Activated CD4-positive, alpha-beta memory T cell treated with anti-CD3 and anti-CD28 coated beads for 36 hours (primary cell): Measurements from ENCODE around the gene LTB4R. TPM values are rescaled to one million over a fixed set of nuclear protein-coding genes. Genes with fewer than 3 reads are reported as not detected.

Experiments
- CTCF ChIA-PET: fragments of 350-600 bp; sonication (Branson Sonifier 250); formaldehyde crosslinking; loops from one replicate; lab custom pipeline; 2021; ENCODE audit warnings: antibody characterized with exemption, inconsistent platforms; lab: Charles Lee
- POLR2A ChIA-PET: fragments of 350-600 bp; sonication (Branson Sonifier 250); formaldehyde crosslinking; loops from one replicate; lab custom pipeline; 2021; ENCODE audit warnings: antibody characterized with exemption; lab: Charles Lee
- DNase-seq: peaks from one replicate; pipeline ENCODE4 v3.0.0-alpha.2; 2020
- H3K27ac Mint-ChIP-seq: one replicate; pipeline ENCODE4 v1.8.0; 2021; ENCODE audit warnings: mixed read lengths
- H3K27me3 Mint-ChIP-seq: one replicate; pipeline ENCODE4 v1.8.0; 2021; ENCODE audit warnings: mixed read lengths
- H3K36me3 Mint-ChIP-seq: one replicate; pipeline ENCODE4 v1.8.0; 2021; ENCODE audit warnings: mixed read lengths
- H3K4me1 Mint-ChIP-seq: one replicate; pipeline ENCODE4 v1.8.0; 2021; ENCODE audit warnings: low read depth, mixed read lengths
- H3K4me3 Mint-ChIP-seq: one replicate; pipeline ENCODE4 v1.8.0; 2021; ENCODE audit warnings: mild to moderate bottlenecking, mixed read lengths
- H3K9me3 Mint-ChIP-seq: one replicate; pipeline ENCODE4 v1.8.0; 2021; ENCODE audit warnings: mixed read lengths
- intact Hi-C: fragments of 100-400 bp; cut with micrococcal nuclease; formaldehyde crosslinking; loops from one replicate; pipeline ENCODE4 v1.15.1; 2023
- total RNA-seq, 2 experiments: library from RNA; stranded (reverse); gene quantifications; one replicate each; pipeline ENCODE4 v1.2.3, GENCODE V29; 2021

Gene LTB4R
- total RNA-seq, 2 experiments from 2014 or later = 15.4 to 16.7 TPM

DNA sequence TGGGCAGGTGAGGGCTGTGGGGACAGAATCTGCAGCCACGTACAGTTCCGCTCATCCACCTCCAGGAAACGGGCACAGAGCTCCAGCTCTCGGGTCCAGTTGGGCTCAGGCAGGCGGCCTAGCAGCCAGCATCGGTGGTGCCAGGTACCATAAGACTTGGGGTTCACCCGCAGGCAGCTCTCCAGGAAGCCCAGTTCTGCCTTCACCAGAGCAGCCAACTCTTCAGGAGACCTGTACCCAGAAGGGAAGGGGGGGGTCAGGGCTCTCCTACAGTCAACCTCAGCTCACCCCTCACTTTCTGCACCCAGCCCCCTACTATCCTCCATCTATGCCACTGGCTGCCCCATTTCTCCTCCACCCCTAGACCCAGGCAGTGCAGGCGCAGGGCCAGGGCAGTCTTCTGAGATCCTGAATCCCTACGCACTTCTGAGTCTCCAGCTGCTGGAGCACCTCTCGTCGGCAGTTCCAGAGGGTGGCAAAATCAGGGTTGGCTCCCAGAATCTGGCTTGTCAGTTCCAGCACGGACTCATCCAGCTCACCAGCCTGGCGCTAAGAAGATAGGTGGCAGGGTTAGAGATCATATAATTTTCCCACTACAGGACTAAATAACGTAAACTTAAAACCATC lies 41.3 kb upstream of the LTB4R start:
- no peak for DNase-seq
- Mint-ChIP-seq H3K27me3 (no peaks in the 10 kb centered on the region), H3K9me3 (no peaks in the 10 kb centered on the region), H3K27ac (no peak overlapping the region), H3K36me3 (peaks cover 9% of the 10 kb centered on the region), H3K4me3 (peak overlapping the region; percentile 84), H3K4me1 (peaks cover 35% of the 10 kb centered on the region)
- intact Hi-C loops = loop anchor here (2.0 to 10.0 kb wide), 2 partner anchors 63 to 215 kb away; partner anchors contain the start of gene CARMIL3
- CTCF ChIA-PET = interaction anchor here (0.9 to 4.8 kb wide), 17 partner anchors 13 to 167 kb away, joined by 3 to 45 read pairs (median 11); partner anchors contain the start of genes CIDEB, DHRS1, IRF9 and LTB4R
- POLR2A ChIA-PET = interaction anchor here (0.6 to 2.9 kb wide), 9 partner anchors 10 to 56 kb away, joined by 3 to 19 read pairs (median 8); partner anchors contain the start of genes CHMP4A, CIDEB, DHRS1 and NOP9

GRCh38 chr14:24270537-24271133 lies 40.7 kb upstream of the LTB4R start:
- Mint-ChIP-seq H3K9me3 (no peaks in the 10 kb centered on the region), H3K27me3 (no peaks in the 10 kb centered on the region), H3K4me1 (peaks cover 41% of the 10 kb centered on the region), H3K36me3 (peaks cover 9% of the 10 kb centered on the region), H3K27ac (peak overlapping the region; percentile 93), H3K4me3 (peak overlapping the region; percentile 84)
- DNase-seq = no peak
- intact Hi-C loops = loop anchor here (1.0 to 10.0 kb wide), 7 partner anchors 28 to 216 kb away; partner anchors contain the start of genes CARMIL3, DHRS1, GMPR2 and LTB4R
- CTCF ChIA-PET = interaction anchor here (0.6 to 4.8 kb wide), 20 partner anchors 9 to 1093 kb away, joined by 3 to 45 read pairs (median 8); partner anchors contain the start of genes CIDEB, DHRS1, IRF9 and LTB4R
- POLR2A ChIA-PET = interaction anchor here (0.5 to 2.9 kb wide), 16 partner anchors 9 to 159 kb away, joined by 3 to 19 read pairs (median 4); partner anchors contain the start of genes CBLN3, CHMP4A, CIDEB and DHRS1

DNA sequence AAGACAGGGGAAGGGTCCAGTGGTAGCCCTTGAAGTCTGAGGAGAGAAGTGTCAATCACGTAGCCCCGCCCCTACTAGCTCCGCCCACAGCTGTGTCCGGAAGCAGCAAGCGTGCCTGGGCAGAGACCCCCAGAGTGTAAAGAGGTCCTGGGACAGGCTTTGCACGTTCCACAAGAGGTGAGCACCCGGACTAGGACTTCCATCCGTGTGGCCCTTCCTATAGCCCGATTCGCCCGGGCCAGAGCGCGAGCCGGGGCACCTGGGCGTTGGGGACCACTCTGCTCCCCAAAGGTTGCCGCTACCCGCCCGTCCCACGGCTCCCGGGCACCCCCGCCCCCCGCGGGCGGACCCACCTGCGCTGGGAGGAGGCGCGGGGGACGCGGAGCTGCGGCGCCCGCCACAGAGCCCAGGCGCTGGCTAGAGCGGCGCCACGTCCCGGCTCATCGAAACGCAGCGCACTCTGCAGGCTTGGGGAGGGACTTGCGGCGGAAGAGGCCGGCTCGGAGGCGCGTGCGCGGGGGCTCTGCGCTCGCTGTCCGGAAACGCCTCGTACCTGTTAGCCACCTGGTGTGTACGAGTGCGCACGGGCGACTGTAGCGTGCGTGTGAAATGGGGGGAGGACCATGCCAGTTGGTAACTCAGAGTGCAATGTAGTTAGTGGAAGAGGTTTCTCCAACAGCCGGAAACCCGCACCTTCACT lies 40.0 kb upstream of the LTB4R start, which contains the start of gene RABGGTA:
RABGGTA (minus strand) TSS at position 464 of the 700 bp plus-strand sequence. CDS start 482 bp downstream, outside the sequence.
- DNase-seq = peak; percentile 93
- Mint-ChIP-seq H3K4me1 (peaks cover 42% of the 10 kb centered on the region), H3K36me3 (peaks cover 9% of the 10 kb centered on the region), H3K27me3 (no peaks in the 10 kb centered on the region), H3K4me3 (peak within 1 kb of the TSS; percentile 84), H3K27ac (peak within 1 kb of the TSS; percentile 94), H3K9me3 (no peaks in the 10 kb centered on the region)
- intact Hi-C loops = loop anchor here (1.0 to 10.0 kb wide), 7 partner anchors 28 to 216 kb away; partner anchors contain the start of genes CARMIL3, DHRS1, GMPR2 and LTB4R
- ChIA-PET CTCF (interaction anchor here (0.6 to 4.8 kb wide), 20 partner anchors 9 to 1093 kb away, joined by 3 to 45 read pairs (median 8); partner anchors contain the start of genes CIDEB, DHRS1, IRF9 and LTB4R), POLR2A (interaction anchor here (0.5 to 2.9 kb wide), 16 partner anchors 8 to 159 kb away, joined by 3 to 19 read pairs (median 4); partner anchors contain the start of genes CBLN3, CHMP4A, CIDEB and DHRS1)

- ChIA-PET POLR2A (interaction anchor here (1.0 to 2.9 kb wide), 10 partner anchors 20 to 158 kb away, joined by 3 to 19 read pairs (median 8); partner anchors contain the start of genes CBLN3, CHMP4A, CIDEB and DHRS1), CTCF (interaction anchor here (0.6 to 4.8 kb wide), 15 partner anchors 8 to 163 kb away, joined by 3 to 45 read pairs (median 13); partner anchors contain the start of genes CIDEB, DHRS1, LTB4R and LTB4R2)
- Mint-ChIP-seq H3K27ac (peak overlapping the region; percentile 94), H3K27me3 (no peaks in the 10 kb centered on the region), H3K36me3 (peaks cover 5% of the 10 kb centered on the region), H3K4me1 (peaks cover 44% of the 10 kb centered on the region), H3K9me3 (no peaks in the 10 kb centered on the region), H3K4me3 (peak overlapping the region; percentile 84)
- intact Hi-C loops = loop anchor here (1.0 to 10.0 kb wide), 7 partner anchors 27 to 217 kb away; partner anchors contain the start of genes CARMIL3, DHRS1, GMPR2 and LTB4R
- DNase-seq = no peak
These were observed 39.5 kb upstream of the LTB4R start for GRCh38 chr14:24271834-24272263.

GRCh38 chr14:24272467-24272866 lies 38.8 kb upstream of the LTB4R start:
- CTCF ChIA-PET = interaction anchor here (0.6 to 4.8 kb wide), 11 partner anchors 7 to 159 kb away, joined by 3 to 45 read pairs (median 14); partner anchors contain the start of genes CIDEB, LTB4R, LTB4R2 and MDP1
- Mint-ChIP-seq H3K4me3 (peak overlapping the region; percentile 84), H3K36me3 (no peaks in the 10 kb centered on the region), H3K27ac (peak overlapping the region; percentile 94), H3K9me3 (no peaks in the 10 kb centered on the region), H3K27me3 (no peaks in the 10 kb centered on the region), H3K4me1 (peaks cover 50% of the 10 kb centered on the region)
- intact Hi-C loops = loop anchor here (10.0 kb wide), 1 partner anchor 218 kb away; the partner anchor contains the start of gene CARMIL3
- no peak for DNase-seq
- POLR2A ChIA-PET = interaction anchor here (1.9 to 2.9 kb wide), 4 partner anchors 24 to 36 kb away, joined by 6 to 19 read pairs (median 12); partner anchors contain the start of genes CIDEB and TINF2

DNA sequence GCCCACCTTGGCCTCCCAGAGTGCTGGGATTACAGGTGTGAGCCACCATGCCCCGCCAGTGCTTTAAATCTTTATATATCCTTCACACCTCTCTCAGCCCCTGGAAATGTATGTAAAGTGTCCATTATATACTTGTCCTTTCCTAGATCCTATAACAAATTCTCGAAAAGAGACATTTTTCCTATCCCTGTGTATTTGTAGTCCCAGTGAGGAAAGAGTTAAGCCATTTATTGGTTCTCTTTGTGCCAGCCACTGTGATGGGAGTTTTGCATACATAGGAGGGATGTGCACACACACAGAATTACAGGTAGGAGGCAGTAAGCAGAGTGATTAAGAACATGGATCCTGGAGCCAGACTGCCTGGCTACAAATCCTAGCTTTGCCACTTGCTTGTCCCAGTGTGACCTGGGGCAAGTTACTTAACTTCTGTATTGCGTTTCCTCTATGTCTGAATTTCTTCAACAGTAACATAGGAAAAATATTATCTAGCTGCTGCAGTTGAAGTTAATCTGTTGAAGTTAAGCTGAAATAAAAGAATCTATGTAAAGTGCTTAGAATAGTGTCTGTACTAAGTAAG lies 37.8 kb upstream of the LTB4R start:
- no peaks in the 10 kb centered on the region for H3K27me3 Mint-ChIP-seq
- H3K36me3 Mint-ChIP-seq = peaks cover 3% of the 10 kb centered on the region
- no peak for DNase-seq
- H3K4me1 Mint-ChIP-seq = peaks cover 60% of the 10 kb centered on the region
- peak overlapping the region; percentile 94 for H3K27ac Mint-ChIP-seq
- intact Hi-C loops = loop anchor here (10.0 kb wide), 1 partner anchor 219 kb away; the partner anchor contains the start of gene CARMIL3
- no peaks in the 10 kb centered on the region for H3K9me3 Mint-ChIP-seq
- ChIA-PET POLR2A (interaction anchor here (0.5 to 2.4 kb wide), 11 partner anchors 16 to 162 kb away, joined by 3 to 16 read pairs (median 5); partner anchors contain the start of genes CHMP4A, DHRS1, NOP9 and TINF2), CTCF (interaction anchor here (0.7 to 2.9 kb wide), 8 partner anchors 16 to 58 kb away, joined by 3 to 30 read pairs (median 10); partner anchors contain the start of genes CIDEB, MDP1, NOP9 and TINF2)
- H3K4me3 Mint-ChIP-seq = no peak overlapping the region

DNA sequence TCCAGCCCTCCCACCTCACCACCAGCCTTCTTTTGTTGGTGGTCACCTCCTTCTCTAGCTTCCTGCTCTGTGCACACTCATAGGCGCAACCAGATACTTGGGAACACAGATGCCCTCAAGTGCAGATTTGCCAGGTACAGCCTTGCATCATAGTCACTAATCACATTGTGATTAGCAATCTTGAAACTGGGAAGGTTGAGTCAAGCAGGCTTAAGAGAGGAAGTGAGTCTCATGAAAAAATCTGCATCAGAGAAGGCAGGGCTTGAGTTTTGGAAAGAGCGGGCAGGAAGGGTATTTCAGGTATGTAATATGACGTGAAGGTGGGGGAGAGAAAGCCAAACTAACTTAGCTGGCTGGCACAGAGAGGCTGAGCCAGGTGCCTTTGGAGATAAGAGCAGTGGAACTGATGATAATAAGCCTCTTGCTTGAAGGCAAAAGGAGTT lies 37.2 kb upstream of the LTB4R start:
- no peaks in the 10 kb centered on the region for H3K27me3 Mint-ChIP-seq

DNA sequence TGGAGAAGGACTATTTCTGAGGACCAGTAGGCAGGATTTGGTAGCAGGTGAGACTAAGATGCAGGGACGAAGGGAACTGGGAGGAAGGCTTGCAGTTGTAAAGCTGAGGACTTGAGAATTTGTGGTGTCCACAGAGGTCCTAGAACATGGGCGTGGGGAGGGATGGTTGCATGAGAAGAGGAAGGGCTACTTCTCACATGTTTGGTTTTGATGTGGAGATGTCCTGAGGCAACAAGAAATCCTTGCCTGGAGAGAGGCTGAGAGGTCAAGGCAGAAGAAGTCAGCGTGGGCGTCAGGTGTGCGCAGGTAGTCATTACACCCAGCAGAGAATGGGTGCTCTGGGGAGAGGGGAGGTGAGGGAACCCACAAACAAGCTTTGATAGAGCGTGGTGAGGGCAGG lies 34.2 kb upstream of the LTB4R start:
- Mint-ChIP-seq H3K36me3 (peaks cover 3% of the 10 kb centered on the region), H3K4me1 (peaks cover 70% of the 10 kb centered on the region), H3K27ac (no peak overlapping the region), H3K4me3 (no peak overlapping the region), H3K27me3 (no peaks in the 10 kb centered on the region), H3K9me3 (no peaks in the 10 kb centered on the region)
- no peak for DNase-seq
- intact Hi-C loops = loop anchor here (10.0 kb wide), 1 partner anchor 222 kb away; the partner anchor contains the start of gene CARMIL3
- POLR2A ChIA-PET = no interaction called here
- CTCF ChIA-PET = interaction anchor here (0.6 to 2.7 kb wide), 4 partner anchors 12 to 34 kb away, joined by 3 to 10 read pairs (median 3); partner anchors contain the start of gene CIDEB

More for the DNA sequence above, 37.2 kb upstream of the LTB4R start:
- Mint-ChIP-seq H3K4me3 (peak overlapping the region; percentile 22), H3K36me3 (peaks cover 3% of the 10 kb centered on the region), H3K9me3 (no peaks in the 10 kb centered on the region), H3K27ac (peak overlapping the region; percentile 94), H3K4me1 (peaks cover 67% of the 10 kb centered on the region)
- ChIA-PET POLR2A (interaction anchor here (0.5 to 2.4 kb wide), 11 partner anchors 15 to 163 kb away, joined by 3 to 16 read pairs (median 5); partner anchors contain the start of genes CHMP4A, DHRS1, NOP9 and TINF2), CTCF (interaction anchor here (0.7 to 2.9 kb wide), 8 partner anchors 16 to 58 kb away, joined by 3 to 30 read pairs (median 10); partner anchors contain the start of genes CIDEB, MDP1, NOP9 and TINF2)
- intact Hi-C loops = loop anchor here (1.0 to 10.0 kb wide), 4 partner anchors 15 to 219 kb away; partner anchors contain the start of genes CARMIL3 and CHMP4A
- peak; percentile 76 for DNase-seq

DNA sequence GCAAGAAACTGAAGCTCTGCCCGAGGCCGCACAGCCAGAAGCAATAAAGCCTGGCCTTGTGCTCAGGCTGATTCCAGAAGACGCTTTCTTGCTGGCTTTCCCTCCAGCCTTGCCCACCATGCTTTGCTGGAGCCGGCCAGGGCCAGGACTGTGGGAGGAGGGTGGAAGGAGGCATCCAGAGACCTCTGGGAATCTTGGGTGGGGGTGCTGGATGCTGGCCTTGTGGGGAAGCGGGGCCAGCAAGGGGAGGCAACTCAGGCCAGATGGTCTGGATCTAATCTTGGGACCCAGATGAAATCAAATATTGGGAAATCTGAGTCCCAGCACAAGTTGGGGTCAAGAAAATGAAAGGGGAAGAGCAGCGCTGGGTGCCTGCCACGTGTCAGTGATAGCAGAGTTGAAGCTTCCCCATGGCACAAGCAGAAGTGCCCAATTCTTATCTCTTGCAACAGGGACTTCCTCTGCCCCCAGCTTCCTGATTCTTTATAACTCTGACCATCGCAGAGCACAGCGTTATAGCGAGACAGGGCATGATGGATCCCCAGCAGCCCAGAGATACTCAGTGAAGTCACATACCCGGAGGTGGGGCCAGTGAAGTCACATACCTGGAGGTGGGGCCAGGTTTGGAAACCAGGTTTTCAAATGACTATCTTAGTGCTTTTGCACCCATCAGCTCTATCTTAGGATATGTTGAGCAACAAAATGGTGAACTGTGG lies 33.5 kb upstream of the LTB4R start:
- peaks cover 3% of the 10 kb centered on the region for H3K36me3 Mint-ChIP-seq
- no peak overlapping the region for H3K4me3 Mint-ChIP-seq
- peak overlapping the region; percentile 54 for H3K27ac Mint-ChIP-seq
- no peaks in the 10 kb centered on the region for H3K9me3 Mint-ChIP-seq
- no peaks in the 10 kb centered on the region for H3K27me3 Mint-ChIP-seq
- CTCF ChIA-PET = interaction anchor here (0.6 to 2.7 kb wide), 5 partner anchors 12 to 33 kb away, joined by 3 to 10 read pairs (median 3); partner anchors contain the start of genes CIDEB, DHRS1 and NOP9
- peak; percentile 62 for DNase-seq
- POLR2A ChIA-PET = interaction anchor here (0.7 to 1.4 kb wide), 2 partner anchors 30 to 31 kb away, joined by 3 read pairs; no protein-coding TSS in a partner anchor
- intact Hi-C loops = loop anchor here (10.0 kb wide), 1 partner anchor 223 kb away; the partner anchor contains the start of gene CARMIL3
- H3K4me1 Mint-ChIP-seq = peaks cover 63% of the 10 kb centered on the region
